Cardiac ventricle fibroblast (primary cell): ENCODE results near the gene AP1S2. TPM values are rescaled to one million over a fixed set of nuclear protein-coding genes. Genes with fewer than 3 reads are reported as not detected.

Experiments used
- total RNA-seq: library from RNA; depleted of rRNA; stranded (reverse); fragments of >200 nt; gene quantifications from 2 replicates; pipeline ENCODE4 v1.2.3, GENCODE V29; 2015

Gene AP1S2
- total RNA-seq: 11.2 TPM in 2 replicates

DNA sequence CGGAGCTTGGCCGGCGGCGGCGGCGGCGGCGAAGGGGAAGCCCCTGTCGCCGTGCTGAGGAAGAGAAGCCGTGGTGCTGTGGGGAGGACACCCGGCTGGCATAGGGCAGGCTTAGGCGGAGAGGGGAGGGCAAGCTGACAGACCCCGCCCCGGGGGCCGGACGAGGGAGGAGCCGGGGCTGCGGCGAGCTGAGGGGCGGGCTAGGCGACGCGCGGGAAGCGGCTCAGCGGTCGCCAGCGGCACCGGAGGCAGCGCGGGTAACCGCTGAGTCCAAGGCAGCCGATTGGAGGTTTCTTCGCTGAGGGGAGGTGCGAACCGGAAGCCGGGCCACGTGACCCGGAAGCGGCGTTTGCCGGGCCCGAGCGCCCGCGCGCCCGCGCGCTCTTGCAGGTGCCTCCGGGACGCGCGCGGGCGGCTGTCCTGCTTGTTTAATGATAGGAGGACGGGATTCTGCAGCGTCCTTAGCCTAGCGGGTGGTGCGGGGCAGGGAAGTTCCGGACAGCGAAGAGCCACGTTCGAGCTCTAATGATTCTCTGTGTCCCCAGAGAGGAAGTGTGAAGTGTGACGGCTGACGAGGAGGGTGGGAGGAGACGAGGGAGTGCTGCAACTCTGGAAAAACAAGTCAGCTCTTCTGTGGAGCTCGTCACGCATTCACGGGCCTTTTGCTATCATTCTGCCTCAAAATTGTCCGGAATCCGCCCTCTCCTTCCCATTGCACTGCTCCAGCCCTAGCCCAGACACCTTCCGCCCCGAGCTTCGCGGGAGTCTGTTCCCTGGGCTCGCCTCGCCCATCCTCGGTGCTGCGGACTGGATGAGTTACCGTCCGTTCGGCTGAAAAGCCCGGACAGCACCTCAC lies at the start of gene AP1S2:
Gene AP1S2 (minus strand): TSS at position 102 of the 856 bp plus-strand sequence. CDS start 2,289 bp downstream, outside the sequence.

DNA sequence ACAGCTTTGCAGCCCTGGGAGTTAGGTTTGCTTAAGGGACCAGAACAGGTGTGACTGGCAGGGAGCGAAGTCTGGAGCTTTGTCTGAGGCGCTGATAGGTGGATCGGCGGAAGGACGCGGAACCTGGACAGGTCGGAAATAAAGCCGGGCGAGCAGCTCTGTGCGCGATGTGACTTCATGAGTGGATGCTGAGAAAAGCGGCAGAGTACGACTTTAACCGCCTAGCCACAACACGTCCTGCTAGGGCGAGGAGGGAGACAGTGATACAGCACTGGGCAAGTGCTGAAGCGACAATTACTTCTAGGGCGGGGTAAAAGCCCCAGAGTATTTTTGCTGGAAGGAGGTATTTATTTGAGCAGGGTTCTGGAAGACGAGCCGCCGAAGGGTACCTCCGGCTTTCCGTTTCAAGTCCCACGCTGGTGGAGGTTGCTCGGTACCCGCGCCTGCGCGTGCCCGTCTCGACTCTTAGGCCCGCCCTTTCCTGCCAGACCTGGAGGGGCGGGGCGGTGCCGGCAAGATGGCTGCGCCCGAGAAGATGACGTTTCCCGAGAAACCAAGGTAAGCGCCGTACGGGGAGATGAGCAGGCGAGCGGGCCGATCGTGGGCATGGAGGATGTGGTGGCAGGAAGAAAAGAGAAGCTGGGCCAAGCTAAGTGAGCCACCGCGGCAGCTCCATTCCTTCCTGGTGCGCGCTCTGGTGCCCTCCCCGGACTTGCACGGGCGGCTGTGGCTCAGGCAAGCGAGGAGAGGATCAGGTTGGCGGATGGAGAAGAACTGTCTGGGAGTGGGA lies 64.4 kb downstream of the AP1S2 start, which contains the start of gene ZRSR2:
Gene ZRSR2 (plus strand): TSS at position 506 of the 790 bp plus-strand sequence. CDS start 12 bp downstream, at position 518.

Other genes with a start within 250 kb of the AP1S2 start
- gene CLTRN, start 190.0 kb downstream of the AP1S2 start, total RNA-seq: 0.10 and 0.12 TPM in 2 replicates
- gene CA5B, start 116.5 kb downstream of the AP1S2 start, total RNA-seq: 5.1 and 11.0 TPM in 2 replicates
- 2.6 TPM in 2 replicates for gene ZRSR2, start 64.3 kb downstream of the AP1S2 start, total RNA-seq